ENCODE measurements around the gene MAST1.

MAST1 gene

DNA sequence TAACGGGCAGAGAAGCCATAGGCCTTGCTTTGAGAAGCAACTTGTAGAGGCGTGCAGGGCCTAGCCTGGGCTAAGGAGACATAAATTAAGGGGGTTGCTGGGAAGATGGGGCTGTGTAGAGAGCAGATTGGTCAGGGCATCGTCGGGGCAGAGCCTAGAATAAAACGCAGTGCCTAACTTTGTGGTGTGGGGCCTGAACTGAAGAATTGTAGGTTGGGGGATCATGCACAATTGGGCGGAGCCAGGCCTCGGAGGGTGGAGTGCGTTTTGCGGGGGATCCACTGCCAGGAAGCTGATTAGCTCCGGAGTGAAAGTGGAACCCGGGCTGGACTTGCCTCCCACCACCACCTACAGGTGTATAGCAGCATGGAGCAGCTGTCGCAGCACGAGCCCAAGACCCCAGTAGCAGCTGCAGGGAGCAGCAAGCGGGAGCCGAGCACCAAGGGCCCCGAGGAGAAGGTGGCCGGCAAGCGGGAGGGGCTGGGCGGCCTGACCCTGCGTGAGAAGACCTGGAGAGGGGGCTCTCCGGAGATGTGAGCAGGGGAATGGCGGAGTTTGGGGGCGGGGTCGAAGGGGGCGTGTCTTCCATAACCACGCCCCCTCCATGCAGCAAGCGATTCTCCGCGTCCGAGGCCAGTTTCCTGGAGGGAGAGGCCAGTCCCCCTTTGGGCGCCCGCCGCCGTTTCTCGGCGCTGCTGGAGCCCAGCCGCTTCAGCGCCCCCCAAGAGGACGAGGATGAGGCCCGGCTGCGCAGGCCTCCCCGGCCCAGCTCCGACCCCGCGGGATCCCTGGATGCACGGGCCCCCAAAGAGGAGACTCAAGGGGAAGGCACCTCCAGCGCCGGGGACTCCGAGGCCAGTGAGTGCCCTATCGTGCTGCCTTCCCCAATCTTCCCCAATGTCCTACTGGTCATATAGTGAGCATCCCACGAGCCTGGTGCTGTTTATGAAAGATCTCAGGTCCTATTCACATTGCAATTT lies 29.1 kb downstream of the MAST1 start:
- Histone ChIP-seq H3K4me3 (ENCODE audit: low read length, poor library complexity, severe bottlenecking) (peak overlapping the region; percentile 80), H3K4me2 (ENCODE audit: low read depth, low read length, poor library complexity, severe bottlenecking) (peak overlapping the region; percentile 83), H3F3A (ENCODE audit: low read depth) (no peaks in the 10 kb centered on the region), H4K20me1 (ENCODE audit: insufficient read depth, low read length, poor library complexity, severe bottlenecking) (no peaks in the 10 kb centered on the region), H3K9ac (ENCODE audit: low read depth, low read length, poor library complexity, severe bottlenecking) (peak overlapping the region; percentile 69), H3K4me1 (ENCODE audit: insufficient read depth, low read length, poor library complexity, severe bottlenecking) (peaks cover 16% of the 10 kb centered on the region), H2AFZ (ENCODE audit: low read length) (peak overlapping the region; percentile 91), H3K36me3 (ENCODE audit: insufficient read depth, low read length) (no peaks in the 10 kb centered on the region), H3K27me3 (ENCODE audit: insufficient read depth, low read length, poor library complexity, severe bottlenecking) (no peaks in the 10 kb centered on the region), H3K79me2 (ENCODE audit: insufficient read depth, low read length) (peaks cover 5% of the 10 kb centered on the region; the same call in 1 of the 2 replicates), H3K9me3 (ENCODE audit: insufficient read depth, low read depth, low read length) (no peaks in the 10 kb centered on the region), H3K9me2 (replicated peaks; ENCODE audit: low read depth, low read length) (no peaks in the 10 kb centered on the region)
- TF ChIP-seq EZH2phosphoT487 (IDR thresholded peaks at IDR 0.05; ENCODE audit: borderline replicate concordance): no peak
- TF ChIP-seq, protein P1, sequence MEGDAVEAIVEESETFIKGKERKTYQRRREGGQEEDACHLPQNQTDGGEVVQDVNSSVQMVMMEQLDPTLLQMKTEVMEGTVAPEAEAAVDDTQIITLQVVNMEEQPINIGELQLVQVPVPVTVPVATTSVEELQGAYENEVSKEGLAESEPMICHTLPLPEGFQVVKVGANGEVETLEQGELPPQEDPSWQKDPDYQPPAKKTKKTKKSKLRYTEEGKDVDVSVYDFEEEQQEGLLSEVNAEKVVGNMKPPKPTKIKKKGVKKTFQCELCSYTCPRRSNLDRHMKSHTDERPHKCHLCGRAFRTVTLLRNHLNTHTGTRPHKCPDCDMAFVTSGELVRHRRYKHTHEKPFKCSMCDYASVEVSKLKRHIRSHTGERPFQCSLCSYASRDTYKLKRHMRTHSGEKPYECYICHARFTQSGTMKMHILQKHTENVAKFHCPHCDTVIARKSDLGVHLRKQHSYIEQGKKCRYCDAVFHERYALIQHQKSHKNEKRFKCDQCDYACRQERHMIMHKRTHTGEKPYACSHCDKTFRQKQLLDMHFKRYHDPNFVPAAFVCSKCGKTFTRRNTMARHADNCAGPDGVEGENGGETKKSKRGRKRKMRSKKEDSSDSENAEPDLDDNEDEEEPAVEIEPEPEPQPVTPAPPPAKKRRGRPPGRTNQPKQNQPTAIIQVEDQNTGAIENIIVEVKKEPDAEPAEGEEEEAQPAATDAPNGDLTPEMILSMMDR (conservative IDR thresholded peaks at IDR 0.05; ENCODE audit: low read length): 0 out of 2 replicates have a peak, but pooled peaks have one; percentile 29

DNA sequence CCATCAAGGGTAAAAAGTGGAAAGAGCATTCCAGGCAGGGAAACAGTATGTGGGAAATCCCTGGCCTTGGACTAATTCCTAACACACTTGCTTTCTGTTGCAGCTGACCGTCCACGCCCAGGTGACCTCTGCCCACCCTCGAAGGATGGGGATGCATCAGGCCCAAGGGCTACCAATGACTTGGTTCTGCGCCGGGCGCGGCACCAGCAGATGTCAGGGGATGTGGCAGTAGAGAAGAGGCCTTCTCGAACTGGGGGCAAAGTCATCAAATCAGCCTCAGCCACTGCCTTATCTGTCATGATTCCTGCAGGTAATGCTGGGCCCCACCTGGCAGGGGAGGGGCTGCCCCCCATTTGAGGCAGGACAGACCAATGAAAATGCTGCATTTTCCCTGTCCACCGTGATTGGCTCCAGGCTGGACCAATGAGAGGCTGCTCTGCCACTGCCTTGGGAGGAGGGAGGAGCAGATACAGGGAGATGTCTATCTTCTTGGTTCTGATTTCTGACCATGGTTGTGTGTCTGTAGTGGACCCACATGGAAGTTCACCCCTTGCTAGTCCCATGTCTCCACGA lies 30.3 kb downstream of the MAST1 start:
- Histone ChIP-seq H3K4me1 (ENCODE audit: insufficient read depth, low read length, poor library complexity, severe bottlenecking) (peaks cover 16% of the 10 kb centered on the region), H3K27me3 (ENCODE audit: insufficient read depth, low read length, poor library complexity, severe bottlenecking) (no peaks in the 10 kb centered on the region), H4K20me1 (ENCODE audit: insufficient read depth, low read length, poor library complexity, severe bottlenecking) (no peaks in the 10 kb centered on the region), H3K4me2 (ENCODE audit: low read depth, low read length, poor library complexity, severe bottlenecking) (peak overlapping the region; percentile 83), H2AFZ (ENCODE audit: low read length) (no peak overlapping the region), H3K9me3 (ENCODE audit: insufficient read depth, low read depth, low read length) (no peaks in the 10 kb centered on the region), H3K79me2 (ENCODE audit: insufficient read depth, low read length) (peaks cover 5% of the 10 kb centered on the region; the same call in 1 of the 2 replicates), H3K9ac (ENCODE audit: low read depth, low read length, poor library complexity, severe bottlenecking) (no peak overlapping the region), H3F3A (ENCODE audit: low read depth) (no peaks in the 10 kb centered on the region), H3K4me3 (ENCODE audit: low read length, poor library complexity, severe bottlenecking) (peak overlapping the region; percentile 80), H3K36me3 (ENCODE audit: insufficient read depth, low read length) (no peaks in the 10 kb centered on the region), H3K9me2 (replicated peaks; ENCODE audit: low read depth, low read length) (no peaks in the 10 kb centered on the region)
- no peak for TF ChIP-seq EZH2phosphoT487 (IDR thresholded peaks at IDR 0.05; ENCODE audit: borderline replicate concordance)
- TF ChIP-seq, protein P1 (conservative IDR thresholded peaks at IDR 0.05; ENCODE audit: low read length): no peak

DNA sequence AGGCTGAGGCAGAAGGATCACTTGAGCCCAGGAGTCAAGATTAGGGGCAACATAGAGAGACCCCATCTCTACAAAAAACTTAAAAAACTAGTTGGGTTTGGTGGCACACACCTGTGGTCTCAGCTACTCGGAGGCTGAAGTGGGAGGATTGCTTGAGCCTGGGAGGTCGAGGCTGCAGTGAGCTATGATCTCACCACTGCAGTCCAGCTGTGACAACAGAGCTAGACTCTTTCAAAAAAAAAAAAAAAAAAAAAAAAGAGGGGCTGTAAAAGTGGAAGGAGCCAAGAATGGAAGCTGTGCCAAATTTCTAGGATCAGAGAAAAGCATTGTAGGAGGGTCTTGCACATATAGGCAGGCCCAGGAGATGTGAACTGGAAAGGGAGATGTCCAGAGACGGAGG lies 33.4 kb downstream of the MAST1 start:
- Histone ChIP-seq H3K79me2 (ENCODE audit: insufficient read depth, low read length) (peaks cover 5% of the 10 kb centered on the region; the same call in 1 of the 2 replicates), H2AFZ (ENCODE audit: low read length) (no peak overlapping the region), H3K4me1 (ENCODE audit: insufficient read depth, low read length, poor library complexity, severe bottlenecking) (peaks cover 13% of the 10 kb centered on the region), H3K4me3 (ENCODE audit: low read length, poor library complexity, severe bottlenecking) (no peak overlapping the region), H3K9ac (ENCODE audit: low read depth, low read length, poor library complexity, severe bottlenecking) (no peak overlapping the region), H3K36me3 (ENCODE audit: insufficient read depth, low read length) (no peaks in the 10 kb centered on the region), H3K9me3 (ENCODE audit: insufficient read depth, low read depth, low read length) (no peaks in the 10 kb centered on the region), H3K27me3 (ENCODE audit: insufficient read depth, low read length, poor library complexity, severe bottlenecking) (no peaks in the 10 kb centered on the region), H4K20me1 (ENCODE audit: insufficient read depth, low read length, poor library complexity, severe bottlenecking) (no peaks in the 10 kb centered on the region), H3K4me2 (ENCODE audit: low read depth, low read length, poor library complexity, severe bottlenecking) (no peak overlapping the region), H3F3A (ENCODE audit: low read depth) (no peaks in the 10 kb centered on the region), H3K9me2 (replicated peaks; ENCODE audit: low read depth, low read length) (no peaks in the 10 kb centered on the region)
- TF ChIP-seq, protein P1 (conservative IDR thresholded peaks at IDR 0.05; ENCODE audit: low read length): no peak
- TF ChIP-seq EZH2phosphoT487 (IDR thresholded peaks at IDR 0.05; ENCODE audit: borderline replicate concordance): no peak
